H1 (cell line): Measurements from ENCODE around the gene OR5AU1. TPM values are rescaled to one million over a fixed set of nuclear protein-coding genes. Genes with fewer than 3 reads are reported as not detected.

Experiments used
- CTCF ChIA-PET: fragments of 300-600 bp; sonication (Branson Sonifier 250); formaldehyde crosslinking; loops from one replicate; lab custom pipeline; 2021; ENCODE audit not compliant: partially characterized antibody; lab: Charles Lee
- POLR2A ChIA-PET: fragments of 300-600 bp; sonication (Branson Sonifier 250); formaldehyde crosslinking; loops from one replicate; lab custom pipeline; 2021; ENCODE audit warnings: inconsistent platforms; ENCODE audit not compliant: partially characterized antibody; lab: Charles Lee
- DNase-seq, 2 experiments: peaks; one replicate each; pipeline versions ENCODE4 v3.0.0 to v3.0.0-alpha.2; 2010 to 2022; ENCODE audit warnings: low spot score in 2 of 2, low read depth in 1 of 2, mixed read lengths in 1 of 2
- FAIRE-seq: peaks from 2 replicates; lab custom pipeline; 2011; peaks lifted over from hg19 to GRCh38; lab: Jason Lieb, UNC
- H2AFZ ChIP-seq: 2 replicates; pipeline ENCODE4 v1.8.1; 2012; ENCODE audit warnings: low read length, inconsistent platforms
- H2AK5ac ChIP-seq: 2 replicates; pipeline ENCODE4 v1.6.1; 2013; ENCODE audit warnings: low read depth, low read length
- H2BK120ac ChIP-seq: replicated peaks from 2 replicates; pipeline ENCODE3; 2013; ENCODE audit warnings: low read depth, low read length, inconsistent platforms
- H2BK12ac ChIP-seq: 2 replicates; pipeline ENCODE4 v1.6.1; 2013; ENCODE audit warnings: low read depth, low read length
- H2BK15ac ChIP-seq: 2 replicates; pipeline ENCODE4 v1.6.1; 2013; ENCODE audit warnings: low read length
- H2BK20ac ChIP-seq: 2 replicates; pipeline ENCODE4 v1.6.1; 2013; ENCODE audit warnings: low read length
- H2BK5ac ChIP-seq: 2 replicates; pipeline ENCODE4 v1.6.1; 2013; ENCODE audit warnings: low read depth, low read length
- H3K14ac ChIP-seq: 2 replicates; pipeline ENCODE4 v1.6.1; 2013; ENCODE audit warnings: inconsistent platforms; ENCODE audit not compliant: insufficient read length
- H3K18ac ChIP-seq: 2 replicates; pipeline ENCODE4 v1.6.1; 2013; ENCODE audit warnings: low read length; ENCODE audit errors: extremely low read depth
- H3K23ac ChIP-seq: 2 replicates; pipeline ENCODE4 v1.6.1; 2013; ENCODE audit warnings: inconsistent platforms; ENCODE audit not compliant: insufficient read length
- H3K23me2 ChIP-seq: 2 replicates; pipeline ENCODE4 v1.6.1; 2013; ENCODE audit warnings: low read depth, low read length
- H3K27ac ChIP-seq: 2 replicates; pipeline ENCODE4 v1.6.1; 2011; ENCODE audit warnings: low read depth, low read length, inconsistent platforms
- H3K27me3 ChIP-seq, 4 experiments: replicated peaks in 1 of 4; 1 replicate in 1 of 4; 2 replicates in 3 of 4; pipeline versions ENCODE4 v1.6.1 to v1.8.1; 2011 to 2013; ENCODE audit warnings: low read length in 3 of 4, mild to moderate bottlenecking in 3 of 4, inconsistent platforms in 2 of 4, mixed read lengths in 2 of 4, moderate library complexity in 1 of 4; ENCODE audit not compliant: control insufficient read depth in 3 of 4, insufficient read depth in 3 of 4; ENCODE audit errors: extremely low read depth in 1 of 4
- H3K36me3 ChIP-seq, 4 experiments: 2 replicates each; pipeline versions ENCODE4 v1.6.1 to v1.8.1; 2011 to 2013; ENCODE audit warnings: mild to moderate bottlenecking in 4 of 4, low read length in 3 of 4, moderate library complexity in 2 of 4, control low read depth in 1 of 4, inconsistent platforms in 1 of 4; ENCODE audit not compliant: insufficient read depth in 4 of 4, control insufficient read depth in 2 of 4
- H3K4ac ChIP-seq: replicated peaks from 2 replicates; pipeline ENCODE3; 2013; ENCODE audit warnings: low read length, low read depth, mixed read lengths, inconsistent platforms; ENCODE audit not compliant: insufficient read length
- H3K4me1 ChIP-seq, 4 experiments: replicated peaks in 1 of 4; 1 replicate in 1 of 4; 2 replicates in 3 of 4; pipeline versions ENCODE4 v1.6.1 to v1.8.1; 2011 to 2013; ENCODE audit warnings: low read length in 3 of 4, inconsistent platforms in 2 of 4, mixed read lengths in 1 of 4; ENCODE audit not compliant: insufficient read depth in 4 of 4, control insufficient read depth in 3 of 4
- H3K4me2 ChIP-seq, 2 experiments: 2 replicates each; pipeline versions ENCODE4 v1.6.1 to v1.8.1; 2011 to 2013; ENCODE audit warnings: low read depth in 2 of 2, low read length in 2 of 2, control low read depth in 1 of 2, inconsistent platforms in 1 of 2, mild to moderate bottlenecking in 1 of 2; ENCODE audit not compliant: insufficient read depth in 1 of 2
- H3K4me3 ChIP-seq, 4 experiments: fragments of 200-600, 300-600 bp in 1 of 4; sonication (generic), shearing (Covaris generic), sonication (Bioruptor Twin) in 1 of 4; 2 replicates each; pipeline versions ENCODE4 v1.5.1 to v1.8.1; 2011 to 2016; ENCODE audit warnings: low read length in 4 of 4, low read depth in 3 of 4, control low read depth in 2 of 4, inconsistent platforms in 2 of 4, mild to moderate bottlenecking in 2 of 4, mixed read lengths in 1 of 4, moderate library complexity in 1 of 4; ENCODE audit not compliant: insufficient read depth in 2 of 4; ENCODE audit errors: extremely low read depth in 1 of 4
- H3K56ac ChIP-seq: replicated peaks from 2 replicates; pipeline ENCODE3; 2013; ENCODE audit warnings: low read depth, mild to moderate bottlenecking, mixed read lengths, low read length, inconsistent platforms; ENCODE audit not compliant: insufficient read length
- H3K79me1 ChIP-seq: 2 replicates; pipeline ENCODE4 v1.6.1; 2013; ENCODE audit warnings: low read depth, low read length, control low read depth
- H3K79me2 ChIP-seq, 2 experiments: 2 replicates each; pipeline versions ENCODE4 v1.6.1 to v1.8.1; 2012 to 2013; ENCODE audit warnings: low read length in 2 of 2, mild to moderate bottlenecking in 2 of 2, inconsistent platforms in 1 of 2; ENCODE audit not compliant: insufficient read depth in 2 of 2, control insufficient read depth in 1 of 2
- H3K9ac ChIP-seq, 4 experiments: replicated peaks in 1 of 4; 1 replicate in 1 of 4; 2 replicates in 3 of 4; pipeline versions ENCODE4 v1.6.1 to v1.8.1; 2011 to 2013; ENCODE audit warnings: low read depth in 3 of 4, low read length in 3 of 4, control low read depth in 2 of 4, mild to moderate bottlenecking in 2 of 4, moderate library complexity in 2 of 4, inconsistent platforms in 1 of 4; ENCODE audit errors: extremely low read depth in 1 of 4
- H3K9me3 ChIP-seq, 2 experiments: 2 replicates each; pipeline versions ENCODE4 v1.6.1 to v1.8.1; 2012 to 2013; ENCODE audit warnings: mild to moderate bottlenecking in 2 of 2, moderate library complexity in 2 of 2, control low read depth in 1 of 2, inconsistent platforms in 1 of 2, low read depth in 1 of 2, low read length in 1 of 2, mixed read lengths in 1 of 2; ENCODE audit not compliant: insufficient read depth in 2 of 2
- H4K20me1 ChIP-seq, 2 experiments: replicated peaks in 1 of 2; 2 replicates each; pipeline versions ENCODE3 to v1.8.1; 2011 to 2013; ENCODE audit warnings: inconsistent platforms in 2 of 2, low read length in 2 of 2, mild to moderate bottlenecking in 1 of 2; ENCODE audit not compliant: insufficient read depth in 2 of 2, control insufficient read depth in 1 of 2
- H4K5ac ChIP-seq: 2 replicates; pipeline ENCODE4 v1.6.1; 2013; ENCODE audit warnings: low read length, low read depth, mixed read lengths, inconsistent platforms; ENCODE audit not compliant: insufficient read length
- H4K8ac ChIP-seq: 2 replicates; pipeline ENCODE4 v1.8.0; 2013; ENCODE audit warnings: mild to moderate bottlenecking, moderate library complexity, low read length, inconsistent platforms; ENCODE audit not compliant: insufficient read depth; ENCODE audit errors: extremely low read depth
- H4K91ac ChIP-seq: replicated peaks from 2 replicates; pipeline ENCODE3; 2013; ENCODE audit warnings: low read length, mixed read lengths, inconsistent platforms; ENCODE audit not compliant: insufficient read length
- NRF1 ChIP-seq: IDR thresholded peaks from 2 replicates; pipeline ENCODE4 v1.6.1; 2011; ENCODE audit warnings: mild to moderate bottlenecking, low read depth, low read length, improper control_type of control experiment
- POLR2A ChIP-seq, 2 experiments: IDR thresholded peaks; 1 replicate in 1 of 2; 2 replicates in 1 of 2; pipeline ENCODE4 v1.6.1; 2011; ENCODE audit warnings: low read depth in 2 of 2, low read length in 2 of 2, mild to moderate bottlenecking in 2 of 2; ENCODE audit errors: control extremely low read depth in 1 of 2
- POLR2AphosphoS5 ChIP-seq: IDR thresholded peaks from 2 replicates; pipeline ENCODE4 v1.6.1; 2011; ENCODE audit warnings: low read depth, low read length
- SP4 ChIP-seq: IDR thresholded peaks from 2 replicates; pipeline ENCODE4 v1.6.1; 2012; ENCODE audit warnings: low read length, inconsistent platforms
- SUZ12 ChIP-seq: fragments of 200-600 bp; sonication (generic); IDR thresholded peaks from 2 replicates; pipeline ENCODE4 v1.6.1; 2012; ENCODE audit warnings: mild to moderate bottlenecking, inconsistent platforms, low read length, moderate library complexity, mixed read lengths
- TAF7 ChIP-seq: optimal IDR thresholded peaks from 2 replicates; pipeline ENCODE3; 2011; ENCODE audit warnings: low read depth, mild to moderate bottlenecking, inconsistent platforms, low read length, moderate library complexity, borderline replicate concordance
- WGBS, 2 experiments: shearing (Covaris generic) in 1 of 2; methylation state at CpG; one replicate each; pipeline versions ENCODE4 v1.1.6 to v1.1.7; 2013 to 2015; ENCODE audit warnings: low lambda C conversion rate in 2 of 2, mixed read lengths in 2 of 2, inconsistent platforms in 1 of 2, low coverage in 1 of 2, missing lambda C conversion rate in 1 of 2; ENCODE audit not compliant: insufficient replicate concordance in 2 of 2, insufficient coverage in 1 of 2, insufficient read length in 1 of 2; ENCODE audit errors: extremely low coverage in 1 of 2, missing lambda C conversion rate in 1 of 2; 5-methylcytosine and 5-hydroxymethylcytosine counted together
- polyA plus RNA-seq, 7 experiments: library from polyadenylated mRNA; depleted of rRNA in 3 of 7; stranded (reverse) in 5 of 7; unstranded in 2 of 7; fragments of >200 nt in 5 of 7; fragments of 200-250 nt in 2 of 7; gene quantifications; 1 replicate in 5 of 7; 2 replicates in 1 of 7; 4 replicates in 1 of 7; pipeline versions ENCODE4 v1.2.1 to v1.2.3, GENCODE V29; 2011 to 2013; ENCODE audit warnings: missing spikeins in 2 of 7, mixed read lengths in 2 of 7
- total RNA-seq: library from RNA; stranded (reverse); fragmentation: NEBNext Ultra II Directional; extraction: Animal tissue kit (Norgen Biotek cat#: 25700); gene quantifications from 2 replicates; pipeline ENCODE4 v1.2.1, GENCODE V29; 2021

Gene OR5AU1
- total and polyA plus RNA-seq, 2 of the 8 experiments (the other 6 are each of a cell fraction or from before 2014, with no cell fraction given) = not detected

DNA sequence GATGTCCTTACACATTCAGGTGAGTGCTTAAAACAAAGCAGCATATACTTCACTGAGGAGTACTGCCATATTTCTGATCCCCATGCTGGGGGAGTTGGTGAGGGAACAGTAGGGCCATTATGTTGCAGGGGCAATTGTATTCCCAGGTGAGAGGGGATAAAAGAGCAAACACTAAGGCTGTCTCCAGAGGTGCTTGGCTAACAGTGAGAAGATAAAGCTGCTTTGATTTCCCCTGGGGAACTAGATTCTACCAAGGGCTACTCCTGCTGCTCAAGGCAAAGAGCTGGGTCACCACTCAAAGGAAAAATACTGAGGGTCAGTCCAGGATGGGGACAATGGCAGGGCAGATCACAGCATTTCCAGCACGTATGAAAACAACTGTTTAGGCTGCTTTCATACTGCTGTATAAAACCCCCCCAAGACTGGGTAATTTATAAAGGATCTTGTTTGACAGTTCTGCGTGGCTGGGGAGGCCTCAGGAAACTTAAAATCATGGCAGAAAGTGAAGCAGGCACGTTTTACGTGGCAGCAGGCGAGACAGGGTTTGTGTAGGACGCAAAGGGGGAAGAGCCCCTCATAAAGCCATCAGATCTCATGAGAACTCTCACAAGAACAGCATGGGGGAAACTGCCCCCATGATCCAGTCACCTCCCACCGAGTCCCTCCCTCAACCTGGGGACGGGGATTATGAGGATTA, 47.8 kb upstream of the OR5AU1 start:
- Histone ChIP-seq H2BK12ac (no peak overlapping the region), H4K8ac (no peak overlapping the region), H3K56ac (no peak overlapping the region), H2BK20ac (no peak overlapping the region), H4K20me1 (peaks cover 4% of the 10 kb centered on the region in 2 experiments), H2BK15ac (no peak overlapping the region), H3K14ac (no peak overlapping the region), H3K23me2 (no peaks in the 10 kb centered on the region), H3K18ac (no peak overlapping the region), H3K4me1 (peaks cover 0 to 9% (median 2%) of the 10 kb centered on the region in 4 experiments; a peak in 5 of 7 replicates), H2AFZ (no peak overlapping the region), H3K79me2 (no peaks in the 10 kb centered on the region), H3K79me1 (0 out of 2 replicates have a peak, but pooled peaks cover 3% of the 10 kb centered on the region), H4K5ac (no peak overlapping the region), H3K23ac (no peak overlapping the region), H3K9ac (no peak overlapping the region), H2AK5ac (no peak overlapping the region), H3K9me3 (no peaks in the 10 kb centered on the region), H3K36me3 (peaks cover 2 to 28% (median 13%) of the 10 kb centered on the region in 4 experiments; a peak in 7 of 8 replicates), H3K4me2 (no peak overlapping the region), H2BK5ac (no peak overlapping the region), H4K91ac (no peak overlapping the region), H3K27me3 (no peaks in the 10 kb centered on the region), H3K4me3 (no peak overlapping the region), H3K4ac (no peak overlapping the region), H2BK120ac (no peak overlapping the region), H3K27ac (no peak overlapping the region)
- no peak for DNase-seq
- CTCF ChIA-PET = no interaction called here
- POLR2A ChIA-PET = interaction anchor here (0.8 to 7.6 kb wide), 22 partner anchors 8 to 546 kb away, joined by 3 to 101 read pairs (median 4); partner anchors contain the start of genes ARHGEF40 and HNRNPC
- 0 out of 2 replicates have a peak, but pooled peaks have one; percentile 7 for TF ChIP-seq SP4
- no peak for TF ChIP-seq NRF1
- no peak for TF ChIP-seq SUZ12
- peak; percentile 7 to 57; a peak in 2 of 3 replicates for TF ChIP-seq POLR2A (IDR thresholded peaks at IDR 0.05; ENCODE audit: control extremely low read depth in 1 of 2, low read depth in 2 of 2, low read length in 2 of 2)
- TF ChIP-seq TAF7 = peak; percentile 38
- peak; percentile 54 for TF ChIP-seq POLR2AphosphoS5
- WGBS, 2 experiments = 79% methylated on average over 8 of the region's 8 CpGs; no CpG with 5 or more reads in 1 of the 2 experiments
- no peak for FAIRE-seq
